KOPT-K1 (cell line): ENCODE results near the gene CEP128.

Experiments
- H3K27ac ChIP-seq: fragments of 200-600 bp; sonication (generic); 2 replicates; pipeline ENCODE4 v1.5.1; 2016; ENCODE audit warnings: antibody characterized with exemption, mild to moderate bottlenecking, low read depth, low read length; ENCODE audit not compliant: poor library complexity, severe bottlenecking
- H3K36me3 ChIP-seq: fragments of 200-600 bp; sonication (generic); 2 replicates; pipeline ENCODE4 v1.5.1; 2017; ENCODE audit warnings: antibody characterized with exemption, mild to moderate bottlenecking, low read length, moderate library complexity; ENCODE audit not compliant: insufficient read depth
- H3K9me3 ChIP-seq: fragments of 200-600 bp; sonication (generic); 2 replicates; pipeline ENCODE4 v1.5.1; 2017; ENCODE audit warnings: antibody characterized with exemption, low read length, mild to moderate bottlenecking; ENCODE audit not compliant: insufficient read depth, poor library complexity, severe bottlenecking

The CEP128 gene

DNA sequence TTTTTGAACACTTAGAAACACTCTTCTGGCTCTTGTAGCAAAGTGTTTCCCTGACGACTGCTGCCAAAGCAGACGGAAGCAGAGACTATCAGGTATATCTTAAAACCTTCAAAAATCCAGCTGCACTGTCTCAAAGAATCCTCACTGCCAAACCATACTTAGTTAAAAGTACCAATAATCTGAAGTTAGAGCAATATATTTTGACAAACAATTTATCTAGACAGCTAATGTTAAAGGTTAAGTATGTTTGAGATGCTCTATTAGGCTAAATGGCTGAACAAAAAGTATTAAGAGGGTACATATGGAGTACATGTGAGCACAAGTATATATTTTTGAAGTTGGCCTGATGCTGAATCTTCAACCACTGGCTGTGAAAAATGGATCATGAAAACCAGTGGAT is 398.3 kb downstream of the CEP128 start:
- no peaks in the 10 kb centered on the region for H3K36me3 ChIP-seq
- H3K9me3 ChIP-seq: peaks cover 9% of the 10 kb centered on the region
- H3K27ac ChIP-seq: no peak overlapping the region

DNA sequence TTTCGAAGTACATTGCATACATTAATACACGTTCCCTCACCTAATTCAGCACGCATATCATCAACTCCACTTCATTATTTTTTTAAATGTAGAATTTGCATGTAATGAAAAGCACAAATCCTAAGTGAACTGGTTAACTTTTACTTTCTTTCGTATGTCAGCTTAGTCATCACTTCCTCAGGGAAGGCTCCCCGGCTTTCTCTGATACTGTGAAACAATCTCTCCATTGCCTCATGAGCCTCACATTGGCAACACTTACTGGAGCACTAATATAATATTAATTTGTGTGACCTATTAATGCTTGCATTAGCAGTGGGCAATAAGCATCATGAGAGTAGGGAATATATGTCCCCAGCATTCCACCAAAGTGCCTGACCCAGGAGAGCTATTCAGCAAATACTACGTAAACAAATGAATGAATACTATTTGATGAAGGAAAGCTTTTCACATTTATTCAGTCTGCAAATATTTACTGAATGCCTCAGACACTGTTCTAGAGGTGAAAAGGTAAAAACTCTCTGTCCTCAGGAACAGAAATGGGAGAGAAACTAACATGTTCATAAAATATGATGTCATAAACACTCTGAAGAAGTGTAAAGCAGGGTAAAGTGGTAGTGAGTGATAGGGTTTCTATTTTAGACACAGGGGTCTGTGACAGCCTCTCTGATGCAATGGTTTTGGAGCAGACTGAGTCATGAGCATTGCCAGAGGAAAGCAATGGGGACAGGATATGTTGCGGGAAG is 402.7 kb downstream of the CEP128 start:
- Histone ChIP-seq H3K36me3 (no peaks in the 10 kb centered on the region), H3K27ac (no peak overlapping the region)

DNA sequence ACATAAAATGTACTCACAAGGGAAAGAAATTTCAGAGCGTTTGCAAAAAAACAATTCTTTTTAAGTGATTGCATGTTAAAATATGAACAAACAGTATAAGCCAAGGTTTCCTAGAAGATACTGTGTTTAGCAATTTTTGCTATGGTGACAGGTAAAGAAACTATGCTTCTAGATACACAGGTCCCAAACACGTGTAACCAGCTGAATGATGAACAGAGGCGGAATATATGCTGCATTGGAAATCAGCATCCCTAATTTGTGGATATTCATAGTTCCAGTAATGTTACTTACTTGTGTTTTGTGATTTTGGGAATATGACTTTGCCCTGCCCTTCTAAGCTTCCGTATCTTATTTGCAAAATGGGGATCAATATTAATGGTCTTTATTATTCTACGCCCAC is 403.9 kb downstream of the CEP128 start:
- H3K36me3 ChIP-seq: no peaks in the 10 kb centered on the region
- H3K9me3 ChIP-seq: peaks cover 9% of the 10 kb centered on the region
- no peak overlapping the region for H3K27ac ChIP-seq

More for the DNA sequence above, 402.7 kb downstream of the CEP128 start:
- peaks cover 9% of the 10 kb centered on the region for H3K9me3 ChIP-seq

DNA sequence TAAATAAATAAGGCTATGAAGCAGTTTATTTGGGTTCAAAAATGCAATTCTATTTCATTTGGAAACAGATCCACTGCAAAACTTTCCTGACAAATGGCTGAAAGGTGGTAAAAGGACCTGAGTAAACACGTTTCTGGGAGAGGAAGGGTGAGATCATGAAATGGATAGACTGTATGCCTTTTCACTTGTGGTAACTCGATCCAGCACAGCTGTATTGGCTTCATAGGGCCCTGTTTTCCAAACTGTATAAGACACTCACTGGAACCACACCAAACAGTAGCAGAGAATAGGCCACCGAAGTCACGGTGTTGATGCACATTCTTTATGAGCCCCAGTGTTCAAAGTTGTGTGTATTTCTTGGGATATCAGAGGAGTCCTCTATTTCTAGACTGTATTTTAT is 405.1 kb downstream of the CEP128 start:
- no peak overlapping the region for H3K27ac ChIP-seq

DNA sequence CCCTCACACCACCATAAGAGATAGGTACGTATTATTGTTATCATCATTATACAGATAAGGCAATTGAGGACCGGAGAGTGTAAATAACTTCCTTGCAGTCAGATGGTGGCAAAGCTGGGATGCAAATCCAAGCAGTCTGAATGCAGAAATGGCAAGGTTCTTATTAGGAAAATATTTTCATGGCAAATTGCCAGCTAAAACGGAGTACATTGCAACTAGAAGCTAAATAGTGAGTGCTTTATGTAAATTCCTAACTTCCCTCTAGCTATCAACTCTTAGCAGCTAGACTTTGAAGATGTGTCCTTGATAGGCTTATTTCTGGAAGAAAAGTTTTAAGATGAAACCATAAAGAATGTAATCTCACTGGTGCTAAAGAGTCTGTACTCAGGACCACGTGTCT is 406.4 kb downstream of the CEP128 start:
- H3K9me3 ChIP-seq: peaks cover 4% of the 10 kb centered on the region
- H3K27ac ChIP-seq: no peak overlapping the region
- H3K36me3 ChIP-seq: no peaks in the 10 kb centered on the region

More for the DNA sequence above, 405.1 kb downstream of the CEP128 start:
- H3K9me3 ChIP-seq: peaks cover 9% of the 10 kb centered on the region
- H3K36me3 ChIP-seq: no peaks in the 10 kb centered on the region

DNA sequence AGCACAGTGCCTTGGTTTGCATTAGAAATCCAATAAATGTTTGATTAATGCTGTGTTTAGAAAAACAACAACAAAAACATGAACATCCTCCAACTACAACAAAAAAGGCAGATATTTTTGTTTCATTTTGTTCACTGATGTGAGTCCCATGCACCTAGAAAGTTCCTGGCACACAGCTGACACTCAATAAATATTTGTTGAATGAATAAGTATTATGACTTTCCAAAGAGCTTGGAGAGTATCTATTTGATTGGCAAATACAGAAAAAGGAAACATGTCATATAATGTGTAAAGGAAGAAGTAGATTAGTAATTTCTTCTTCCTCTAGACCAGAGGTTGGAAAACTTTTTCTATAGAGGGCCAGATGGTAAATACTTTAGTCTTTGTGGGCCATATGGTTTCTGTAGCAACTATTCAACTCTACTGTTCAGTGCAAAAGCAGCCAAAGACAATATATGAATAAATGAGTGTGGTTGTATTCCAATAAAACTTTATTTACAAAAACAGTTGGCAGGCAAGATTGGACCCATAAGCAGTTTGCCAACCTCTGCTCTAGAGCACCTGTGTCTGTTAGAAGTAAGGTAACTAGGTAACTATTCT is 417.9 kb downstream of the CEP128 start:
- no peaks in the 10 kb centered on the region for H3K9me3 ChIP-seq
- no peak overlapping the region for H3K27ac ChIP-seq
- H3K36me3 ChIP-seq: 0 out of 2 replicates have a peak, but pooled peaks cover 12% of the 10 kb centered on the region

DNA sequence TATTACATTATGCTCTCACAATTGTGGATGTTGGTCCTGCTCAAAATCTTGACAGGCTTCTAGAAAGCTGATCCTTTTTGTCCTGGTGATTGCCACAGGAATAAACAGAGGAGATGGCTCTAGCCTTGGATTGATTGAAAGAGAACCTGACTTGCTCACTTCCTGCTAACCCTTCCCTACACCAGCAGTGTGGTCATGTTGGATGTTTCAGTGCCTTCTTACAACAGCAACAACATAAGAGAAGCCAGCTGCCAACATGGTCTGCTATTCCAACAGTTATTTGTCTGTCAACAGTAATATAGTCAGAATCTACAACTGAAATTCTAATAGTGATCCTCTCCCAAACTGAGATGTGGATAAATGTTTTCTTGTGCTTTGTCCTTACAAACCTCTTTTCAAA is 418.6 kb downstream of the CEP128 start:
- no peak overlapping the region for H3K27ac ChIP-seq
- H3K36me3 ChIP-seq: 0 out of 2 replicates have a peak, but pooled peaks cover 12% of the 10 kb centered on the region
- H3K9me3 ChIP-seq: no peaks in the 10 kb centered on the region

DNA sequence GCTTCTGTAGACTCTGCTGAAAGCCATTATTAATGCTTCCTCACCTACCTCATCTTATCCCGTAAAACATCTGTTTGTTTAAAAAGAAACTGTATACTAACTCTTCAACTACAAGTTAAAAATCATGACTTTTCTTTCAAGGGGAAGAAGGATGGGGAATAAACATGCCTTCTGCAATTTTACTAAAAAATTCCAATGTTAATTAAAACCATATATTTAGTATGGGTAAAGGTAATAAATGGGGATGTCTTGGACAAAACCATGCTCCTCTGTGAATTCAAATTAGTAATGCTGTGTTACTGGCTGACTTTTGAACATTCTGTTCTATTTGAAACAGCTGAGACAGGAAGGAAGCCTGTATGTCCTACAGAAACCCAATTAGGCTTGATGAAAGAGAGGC is 419.1 kb downstream of the CEP128 start:
- Histone ChIP-seq H3K9me3 (no peaks in the 10 kb centered on the region), H3K36me3 (0 out of 2 replicates have a peak, but pooled peaks cover 12% of the 10 kb centered on the region), H3K27ac (no peak overlapping the region)

DNA sequence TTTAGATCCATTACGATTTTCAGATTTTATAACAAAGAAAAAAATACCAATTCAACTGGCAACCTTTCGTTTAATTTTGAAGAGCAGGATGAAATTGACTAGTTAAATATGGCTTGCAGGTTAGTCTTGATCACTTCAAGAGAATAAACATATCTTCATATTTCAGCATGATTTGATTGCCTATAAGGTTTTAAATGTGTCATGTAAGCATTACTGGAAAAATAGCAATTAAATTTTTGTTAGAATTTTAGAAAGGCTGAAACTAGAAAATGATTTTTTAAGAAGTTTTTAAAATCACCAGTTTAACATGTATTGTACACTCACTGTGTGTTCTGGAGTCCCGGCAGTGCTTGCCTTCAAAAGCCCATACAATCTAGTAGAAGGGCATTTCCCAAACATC is 420.1 kb downstream of the CEP128 start:
- peaks cover 15% of the 10 kb centered on the region; the same call in 1 of the 2 replicates for H3K36me3 ChIP-seq
- no peaks in the 10 kb centered on the region for H3K9me3 ChIP-seq

DNA sequence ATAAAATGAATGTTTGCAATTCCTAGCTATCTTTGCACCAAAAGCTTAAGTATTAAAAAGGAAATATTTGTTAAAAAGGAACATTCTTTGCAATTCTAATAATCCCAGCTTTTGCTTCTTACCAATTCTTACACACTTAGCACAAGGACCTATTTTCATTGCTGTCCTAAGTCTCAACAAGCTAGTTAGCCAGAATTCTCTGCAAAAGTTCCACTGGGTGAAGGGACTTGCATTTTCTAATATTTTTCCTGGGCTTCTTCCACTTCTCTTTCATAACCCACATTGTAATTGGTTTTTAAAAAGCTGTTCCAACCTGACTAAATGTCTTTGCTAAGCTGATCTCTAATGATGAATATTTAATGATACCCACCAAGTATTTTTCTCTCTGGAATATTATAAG is 422.5 kb downstream of the CEP128 start:
- peaks cover 8% of the 10 kb centered on the region for H3K9me3 ChIP-seq
- peaks cover 24% of the 10 kb centered on the region; the same call in 1 of the 2 replicates for H3K36me3 ChIP-seq
- no peak overlapping the region for H3K27ac ChIP-seq

More for the DNA sequence above, 420.1 kb downstream of the CEP128 start:
- no peak overlapping the region for H3K27ac ChIP-seq

DNA sequence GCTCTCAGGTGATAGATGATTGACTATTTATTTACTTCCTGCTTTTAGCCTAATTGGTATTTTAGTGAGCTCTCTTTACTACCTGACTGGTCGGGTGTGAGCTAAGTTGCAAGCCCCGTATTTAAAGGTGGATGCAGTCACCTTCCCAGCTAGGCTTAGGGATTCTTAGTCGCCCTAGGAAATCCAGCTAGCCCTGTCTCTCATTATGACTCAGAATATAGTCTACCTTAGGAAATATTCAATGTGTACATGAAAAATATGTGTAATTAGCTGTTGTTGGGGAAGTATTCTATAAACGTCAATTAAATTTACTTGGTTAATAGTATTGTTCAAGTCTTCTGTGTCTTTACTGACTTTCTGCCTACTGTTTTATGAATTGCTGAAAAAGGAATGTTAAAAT is 423.4 kb downstream of the CEP128 start:
- peaks cover 8% of the 10 kb centered on the region for H3K9me3 ChIP-seq
- H3K36me3 ChIP-seq: peaks cover 23% of the 10 kb centered on the region; the same call in 1 of the 2 replicates
- no peak overlapping the region for H3K27ac ChIP-seq

DNA sequence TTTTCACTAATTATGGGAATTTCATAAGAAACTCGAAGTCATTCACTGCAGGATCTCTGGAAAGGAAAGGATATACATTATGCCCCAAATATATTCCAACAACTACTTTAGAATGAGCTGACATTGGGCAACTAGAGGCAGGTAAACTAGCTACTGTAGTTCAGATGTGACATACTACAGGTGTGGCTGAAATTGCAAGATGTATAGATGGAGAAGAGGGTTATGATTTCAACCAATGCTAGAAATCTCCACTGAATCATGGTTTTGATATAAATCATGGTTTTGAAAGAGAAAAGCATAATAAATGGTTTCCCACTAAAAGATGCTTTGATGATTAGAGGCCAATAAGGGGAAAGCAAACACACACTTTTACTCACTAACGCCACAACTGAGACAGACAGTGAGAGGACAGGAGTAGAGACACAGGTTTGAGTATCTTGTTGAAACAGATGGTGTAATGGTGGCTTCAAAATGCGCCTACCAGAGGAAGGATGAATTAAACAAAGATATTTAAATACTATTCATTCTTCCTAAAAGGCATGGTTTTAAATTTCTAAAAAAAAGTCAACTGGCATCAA is 434.2 kb downstream of the CEP128 start:
- H3K9me3 ChIP-seq: no peaks in the 10 kb centered on the region
- no peak overlapping the region for H3K27ac ChIP-seq
- H3K36me3 ChIP-seq: no peaks in the 10 kb centered on the region

DNA sequence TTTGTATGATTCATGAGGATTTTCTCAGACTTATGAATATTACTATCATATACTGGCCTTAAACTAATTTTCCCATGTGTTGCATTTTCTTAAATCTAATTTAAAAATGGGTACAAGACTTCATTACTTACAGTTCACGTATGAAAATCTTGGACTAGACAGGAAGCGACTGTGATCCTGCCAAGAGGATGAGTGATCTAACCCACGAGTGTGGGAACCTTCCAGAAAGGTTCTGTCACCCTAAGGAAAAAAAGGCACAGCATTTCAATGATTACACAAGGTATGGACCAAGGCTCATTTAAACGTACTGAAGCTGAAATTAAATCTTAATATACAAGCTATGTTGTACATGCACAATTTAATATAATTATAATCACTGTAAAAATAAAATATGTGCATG is 436.8 kb downstream of the CEP128 start:
- Histone ChIP-seq H3K9me3 (no peaks in the 10 kb centered on the region), H3K27ac (no peak overlapping the region), H3K36me3 (no peaks in the 10 kb centered on the region)

DNA sequence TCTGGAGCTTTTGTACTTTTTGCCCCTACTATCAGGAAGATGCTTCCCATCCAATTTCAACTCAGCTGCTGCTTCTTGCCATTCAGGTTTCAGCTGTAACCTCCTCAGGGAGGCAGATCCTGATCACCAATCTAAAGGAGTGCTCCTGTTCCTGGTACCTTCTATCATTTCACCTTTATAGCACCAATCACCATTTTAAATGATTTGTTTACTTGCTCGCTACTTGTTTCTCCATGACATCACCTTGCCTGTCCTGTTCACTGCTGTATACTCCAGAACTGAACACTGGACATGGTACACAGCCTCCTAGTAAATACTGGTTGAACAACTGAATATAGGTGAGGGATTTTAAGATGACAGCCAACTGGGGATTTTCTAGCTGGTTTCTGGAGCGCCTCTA is 443.0 kb downstream of the CEP128 start:
- Histone ChIP-seq H3K27ac (no peak overlapping the region), H3K9me3 (no peaks in the 10 kb centered on the region), H3K36me3 (no peaks in the 10 kb centered on the region)

DNA sequence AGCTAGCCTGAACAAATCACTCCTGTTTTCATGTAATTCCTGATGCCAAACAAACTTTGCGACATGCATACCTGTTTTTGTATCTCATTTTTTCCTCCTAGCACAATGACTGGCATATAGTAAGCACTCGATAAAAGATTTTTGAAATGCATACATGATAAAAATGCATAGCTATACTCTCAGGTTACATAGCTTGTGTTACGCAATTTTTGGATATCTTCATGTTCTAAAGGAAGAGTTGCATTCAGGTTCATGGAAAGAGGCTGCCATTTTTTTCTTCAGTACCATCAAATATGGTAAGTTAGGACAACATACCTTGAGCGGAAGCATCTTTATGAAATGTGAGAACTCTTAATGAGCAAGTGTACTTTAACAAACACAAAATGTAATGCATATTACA is 445.4 kb downstream of the CEP128 start:
- H3K27ac ChIP-seq: no peak overlapping the region
- H3K9me3 ChIP-seq: no peaks in the 10 kb centered on the region
- H3K36me3 ChIP-seq: no peaks in the 10 kb centered on the region
